GM19455 (cell line): ENCODE measurements around the gene HOXD4.

ENCODE experiments used
- ATAC-seq: cut with Tn5 transposase; IDR thresholded peaks from one replicate; pipeline ENCODE4 v1.9.1; 2021; ENCODE audit not compliant: unreplicated experiment

Gene HOXD4

GRCh38 chr2:176187899-176188773, 36.8 kb downstream of the HOXD4 start, which contains the start of gene HOXD1:
TSS of gene HOXD1 (plus strand) at chr2:176188668. CDS start at chr2:176188802, 134 bp downstream.
- peak; percentile 52 for ATAC-seq

GRCh38 chr2:176188774-176189680, 37.7 kb downstream of the HOXD4 start:
- peak; percentile 30 for ATAC-seq

GRCh38 chr2:176189681-176190641, 38.6 kb downstream of the HOXD4 start:
- ATAC-seq, result no peak

GRCh38 chr2:176192351-176192750, 41.0 kb downstream of the HOXD4 start:
- no peak for ATAC-seq

GRCh38 chr2:176193048-176193447, 41.7 kb downstream of the HOXD4 start:
- no peak for ATAC-seq

GRCh38 chr2:176199902-176200301, 48.6 kb downstream of the HOXD4 start:
- no peak for ATAC-seq

GRCh38 chr2:176200971-176201370, 49.6 kb downstream of the HOXD4 start:
- ATAC-seq, result no peak

- ATAC-seq, result no peak
Observed at GRCh38 chr2:176202491-176202890, 51.1 kb downstream of the HOXD4 start.
